HEK293T (cell line): ENCODE data around the gene ATG9B.

Experiments
- CTCF ChIA-PET: fragments of 350-600 bp; formaldehyde crosslinking; extraction: SDS; loops from one replicate; lab custom pipeline; 2021; ENCODE audit warnings: antibody characterized with exemption, inconsistent platforms; lab: Yijun Ruan, JAX
- POLR2A ChIA-PET: fragments of 350-600 bp; formaldehyde crosslinking; extraction: SDS; loops from one replicate; lab custom pipeline; 2020; ENCODE audit warnings: antibody characterized with exemption, inconsistent platforms; lab: Yijun Ruan, JAX
- DNase-seq: peaks from one replicate; pipeline ENCODE4 v3.0.0; 2012; ENCODE audit warnings: mixed read lengths; ENCODE audit errors: extremely low spot score
- ARNT ChIP-seq: fragments of 450-650 bp; IDR thresholded peaks from 2 replicates; pipeline ENCODE4 v1.6.1; 2017; ENCODE audit warnings: mild to moderate bottlenecking
- BHLHE40 ChIP-seq: fragments of 450-650 bp; IDR thresholded peaks from 2 replicates; pipeline ENCODE4 v1.6.1; 2016; ENCODE audit warnings: mild to moderate bottlenecking, moderate library complexity, borderline replicate concordance
- CTBP1 ChIP-seq: fragments of 450-650 bp; IDR thresholded peaks from 2 replicates; pipeline ENCODE4 v1.6.1; 2016; ENCODE audit warnings: borderline replicate concordance
- ELF4 ChIP-seq: fragments of 450-650 bp; IDR thresholded peaks from 2 replicates; pipeline ENCODE4 v1.6.1; 2017; ENCODE audit warnings: antibody characterized with exemption
- FOXA1 ChIP-seq: fragments of 450-650 bp; IDR thresholded peaks from 2 replicates; pipeline ENCODE4 v1.6.1; 2016; ENCODE audit warnings: mild to moderate bottlenecking
- FOXK2 ChIP-seq: fragments of 450-650 bp; IDR thresholded peaks from 2 replicates; pipeline ENCODE4 v1.6.1; 2016; ENCODE audit warnings: mild to moderate bottlenecking
- FOXM1 ChIP-seq: fragments of 450-650 bp; IDR thresholded peaks from 2 replicates; pipeline ENCODE4 v1.6.1; 2017; ENCODE audit warnings: mild to moderate bottlenecking, borderline replicate concordance
- HDGF ChIP-seq: fragments of 450-650 bp; IDR thresholded peaks from 2 replicates; pipeline ENCODE4 v1.6.1; 2017; ENCODE audit warnings: antibody characterized with exemption, borderline replicate concordance
- L3MBTL2 ChIP-seq: fragments of 450-650 bp; conservative IDR thresholded peaks from 2 replicates; pipeline ENCODE4 v1.6.1; 2016; ENCODE audit warnings: mild to moderate bottlenecking
- LEF1 ChIP-seq: fragments of 450-650 bp; IDR thresholded peaks from 2 replicates; pipeline ENCODE4 v1.6.1; 2017; ENCODE audit warnings: mild to moderate bottlenecking, borderline replicate concordance
- NFRKB ChIP-seq: fragments of 450-650 bp; IDR thresholded peaks from 2 replicates; pipeline ENCODE4 v1.6.1; 2016; ENCODE audit warnings: mild to moderate bottlenecking, moderate library complexity
- SP1 ChIP-seq: fragments of 450-650 bp; IDR thresholded peaks from 2 replicates; pipeline ENCODE4 v1.6.1; 2017
- SUZ12 ChIP-seq: fragments of 450-650 bp; IDR thresholded peaks from 2 replicates; pipeline ENCODE4 v1.6.1; 2016; ENCODE audit warnings: mild to moderate bottlenecking
- TARDBP ChIP-seq: fragments of 450-650 bp; IDR thresholded peaks from 2 replicates; pipeline ENCODE4 v1.6.1; 2016
- ZNF384 ChIP-seq: fragments of 450-650 bp; IDR thresholded peaks from 2 replicates; pipeline ENCODE4 v1.6.1; 2016
- TF ChIP-seq, protein P1 (sequence below): fragments of 450-650 bp; IDR thresholded peaks from 2 replicates; pipeline ENCODE4 v1.6.1; 2016

The ATG9B gene

DNA sequence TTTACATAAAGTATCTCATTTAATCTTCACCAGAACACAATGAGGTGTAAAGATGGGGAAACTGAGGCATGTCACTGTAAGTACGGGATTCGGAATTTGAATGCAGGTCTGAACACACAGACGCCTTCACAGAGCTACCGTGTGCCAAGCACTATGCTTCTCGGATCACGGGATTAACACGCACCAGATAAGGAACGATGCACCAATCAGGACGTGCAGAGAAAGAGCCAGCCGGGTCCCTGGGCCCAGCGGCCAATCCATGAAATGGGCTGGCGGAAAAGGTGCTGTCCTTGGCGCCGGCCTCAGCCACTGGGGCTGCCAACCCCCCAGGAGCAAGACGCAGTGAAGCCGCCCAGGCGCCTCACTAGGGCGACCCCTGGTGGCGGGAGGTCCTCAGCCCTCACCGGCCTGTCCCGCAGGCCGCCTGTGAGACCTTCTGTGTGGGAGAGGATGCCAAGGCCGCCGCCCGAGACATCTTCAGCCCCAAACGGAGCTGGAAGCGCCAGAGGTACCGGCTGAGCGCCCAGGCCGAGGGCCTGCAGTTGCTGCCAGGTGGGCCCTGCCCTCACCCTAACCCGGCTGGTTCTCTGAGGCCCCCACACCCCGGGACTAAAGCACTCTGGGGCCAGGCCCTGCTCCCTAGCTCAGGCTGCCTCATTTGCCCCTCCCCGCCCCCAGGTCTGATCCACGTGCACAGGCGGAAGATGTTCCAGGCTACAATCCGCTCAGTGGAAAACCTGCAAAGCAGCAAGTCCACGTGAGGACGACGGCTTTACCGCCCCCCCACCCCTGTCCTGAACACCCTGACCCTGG lies 15.6 kb downstream of the ATG9B start:
- POLR2A ChIA-PET = interaction anchor here (1.1 to 2.0 kb wide), 2 partner anchors 12 to 20 kb away, joined by 4 to 10 read pairs; partner anchors contain the start of gene ABCB8
- CTCF ChIA-PET = interaction anchor here (1.0 to 6.7 kb wide), 5 partner anchors 9 to 23 kb away, joined by 3 to 40 read pairs (median 3); no protein-coding TSS in a partner anchor
- TF ChIP-seq FOXM1 = peak; percentile 71; the same call in 1 of the 2 replicates
- TF ChIP-seq ELF4 = no peak
- peak; percentile 55 for DNase-seq

- TF ChIP-seq ARNT = no peak
- TF ChIP-seq SUZ12 = no peak
- no peak for TF ChIP-seq LEF1
- TF ChIP-seq FOXM1 = no peak
- no peak for TF ChIP-seq BHLHE40
- TF ChIP-seq, protein P1, sequence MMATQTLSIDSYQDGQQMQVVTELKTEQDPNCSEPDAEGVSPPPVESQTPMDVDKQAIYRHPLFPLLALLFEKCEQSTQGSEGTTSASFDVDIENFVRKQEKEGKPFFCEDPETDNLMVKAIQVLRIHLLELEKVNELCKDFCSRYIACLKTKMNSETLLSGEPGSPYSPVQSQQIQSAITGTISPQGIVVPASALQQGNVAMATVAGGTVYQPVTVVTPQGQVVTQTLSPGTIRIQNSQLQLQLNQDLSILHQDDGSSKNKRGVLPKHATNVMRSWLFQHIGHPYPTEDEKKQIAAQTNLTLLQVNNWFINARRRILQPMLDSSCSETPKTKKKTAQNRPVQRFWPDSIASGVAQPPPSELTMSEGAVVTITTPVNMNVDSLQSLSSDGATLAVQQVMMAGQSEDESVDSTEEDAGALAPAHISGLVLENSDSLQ = no peak
- no peak for TF ChIP-seq FOXK2
- TF ChIP-seq HDGF = no peak
- no peak for TF ChIP-seq TARDBP
- no peak for TF ChIP-seq SP1
- TF ChIP-seq L3MBTL2 = no peak
- no peak for TF ChIP-seq FOXA1
- ChIA-PET POLR2A (interaction anchor here (1.1 kb wide), 1 partner anchor 12 kb away, joined by 4 read pairs; no protein-coding TSS in a partner anchor), CTCF (interaction anchor here (1.0 to 6.7 kb wide), 4 partner anchors 10 to 19 kb away, joined by 3 to 40 read pairs (median 3); no protein-coding TSS in a partner anchor)
- no peak for DNase-seq
Measured at GRCh38 chr7:151008143-151008510, 16.2 kb downstream of the ATG9B start.

GRCh38 chr7:151007469-151007898 lies 16.8 kb downstream of the ATG9B start:
- no peak for DNase-seq
- POLR2A ChIA-PET = interaction anchor here (1.1 kb wide), 1 partner anchor 13 kb away, joined by 4 read pairs; no protein-coding TSS in a partner anchor

GRCh38 chr7:151006590-151007300 lies 17.5 kb downstream of the ATG9B start:
- CTCF ChIA-PET = interaction anchor here (0.9 to 6.7 kb wide), 2 partner anchors 11 to 44 kb away, joined by 4 to 40 read pairs; no protein-coding TSS in a partner anchor
- no peak for DNase-seq
- POLR2A ChIA-PET = no interaction called here
- no peak for TF ChIP-seq NFRKB
- TF ChIP-seq SP1 = no peak
- TF ChIP-seq CTBP1 = no peak

More at GRCh38 chr7:151007469-151007898, 16.8 kb downstream of the ATG9B start:
- TF ChIP-seq HDGF (no peak), L3MBTL2 (no peak), ZNF384 (no peak)
- CTCF ChIA-PET = interaction anchor here (0.9 to 6.7 kb wide), 3 partner anchors 11 to 45 kb away, joined by 3 to 40 read pairs (median 4); no protein-coding TSS in a partner anchor

GRCh38 chr7:151005566-151005965 lies 18.7 kb downstream of the ATG9B start:
- ChIA-PET CTCF (interaction anchor here (6.7 kb wide), 1 partner anchor 12 kb away, joined by 40 read pairs; no protein-coding TSS in a partner anchor), POLR2A (no interaction called here)

DNA sequence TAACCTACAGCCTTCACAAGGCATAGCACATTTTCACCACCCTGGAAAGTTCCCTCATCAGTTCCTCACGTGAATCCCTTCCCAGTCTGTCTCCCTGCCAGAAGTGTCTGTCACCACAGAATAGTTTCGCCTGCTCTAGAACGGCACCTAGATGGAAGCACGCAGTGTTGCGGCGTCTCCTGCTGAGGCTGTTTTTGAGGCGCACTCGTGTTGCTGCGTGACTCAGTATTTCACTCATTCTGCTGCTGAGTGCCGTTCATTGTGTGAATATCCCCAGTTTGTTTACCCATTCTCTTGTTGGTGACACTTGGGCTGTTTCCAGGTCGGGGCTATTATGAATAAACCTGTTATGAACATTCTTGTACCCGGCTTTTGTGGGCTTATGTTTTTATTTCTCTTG lies 20.7 kb downstream of the ATG9B start:
- ChIA-PET POLR2A (no interaction called here), CTCF (interaction anchor here (1.0 kb wide), 1 partner anchor 9 kb away, joined by 3 read pairs; no protein-coding TSS in a partner anchor)
- DNase-seq = no peak
- no peak for TF ChIP-seq FOXM1
- peak; percentile 16; the same call in 1 of the 2 replicates for TF ChIP-seq ARNT

More at GRCh38 chr7:151005566-151005965, 18.7 kb downstream of the ATG9B start:
- TF ChIP-seq, protein P1 = no peak
- no peak for TF ChIP-seq SP1
- TF ChIP-seq HDGF = no peak
- no peak for TF ChIP-seq ELF4
- no peak for TF ChIP-seq ZNF384
- no peak for TF ChIP-seq FOXA1
- TF ChIP-seq NFRKB = no peak
- TF ChIP-seq L3MBTL2 = no peak
- no peak for TF ChIP-seq FOXM1
- no peak for TF ChIP-seq FOXK2
- no peak for DNase-seq

- DNase-seq = no peak
- ChIA-PET POLR2A (no interaction called here), CTCF (interaction anchor here (0.8 kb wide), 1 partner anchor 109 kb away, joined by 3 read pairs; no protein-coding TSS in a partner anchor)
- TF ChIP-seq ARNT = no peak
- TF ChIP-seq FOXA1 = no peak
- TF ChIP-seq NFRKB = no peak
- TF ChIP-seq, protein P1 = no peak
- no peak for TF ChIP-seq FOXM1
- TF ChIP-seq CTBP1 = no peak
- no peak for TF ChIP-seq BHLHE40
- no peak for TF ChIP-seq ELF4
- no peak for TF ChIP-seq FOXK2
- no peak for TF ChIP-seq ZNF384
- TF ChIP-seq LEF1 = no peak
- no peak for TF ChIP-seq SUZ12
- no peak for TF ChIP-seq SP1
Measured at GRCh38 chr7:151001546-151001945, 22.7 kb downstream of the ATG9B start.
